NCI-H2171 treated with DMSO at 0.1 percent for 48 hours (cell line): Measurements from ENCODE around the gene ANXA11.
"Not testable (repeated sequence)": the region's sequence is repeated elsewhere in the genome, so short reads cannot be mapped to it uniquely, and the experiment has no call there.

Experiments used
- DNase-seq: peaks from one replicate; lab custom pipeline; 2025; lab: John Stamatoyannopoulos, UW

Gene ANXA11

DNA sequence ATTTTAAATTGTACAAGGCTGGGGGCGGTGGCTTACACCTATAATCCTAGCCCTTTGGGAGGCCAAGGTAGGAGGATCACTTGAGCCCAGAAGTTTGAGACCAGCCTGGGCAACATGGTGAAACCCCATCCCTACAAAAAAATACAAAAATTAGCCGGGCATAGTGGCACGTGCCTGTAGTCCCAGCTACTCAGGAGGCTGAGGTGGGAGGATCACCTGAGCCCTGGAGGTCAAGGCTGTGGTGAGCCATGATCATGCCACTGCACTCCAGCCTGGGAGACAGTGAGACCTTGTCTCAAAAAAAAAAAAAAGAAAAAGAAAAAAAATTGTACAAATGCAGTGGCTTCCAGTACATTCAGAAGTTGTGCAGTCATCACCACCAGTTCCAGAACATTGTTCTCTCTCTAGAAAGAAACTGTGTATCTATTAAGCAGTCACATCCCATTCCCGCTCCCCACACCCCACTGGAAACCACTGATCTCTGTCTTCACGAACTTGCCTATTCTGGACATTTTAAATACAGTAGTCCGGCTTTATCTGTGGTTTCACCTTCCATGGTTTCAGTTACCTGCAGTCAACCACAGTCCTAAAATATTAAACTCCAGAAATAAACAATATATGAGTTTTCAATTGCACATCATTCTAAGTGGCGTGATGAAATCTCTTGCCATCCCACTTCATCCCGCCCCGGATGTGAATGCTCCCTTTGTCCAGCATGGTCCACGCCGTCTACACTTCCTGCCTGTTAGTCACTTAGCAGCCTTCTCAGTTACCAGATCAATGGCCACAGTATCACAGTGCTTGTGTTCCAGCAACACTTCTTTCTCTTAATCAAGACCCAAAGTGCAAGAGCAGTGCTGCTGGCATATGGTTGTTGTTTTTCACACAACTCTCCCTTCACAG lies 59.7 kb downstream of the ANXA11 start:
- not testable (repeated sequence) for DNase-seq

DNA sequence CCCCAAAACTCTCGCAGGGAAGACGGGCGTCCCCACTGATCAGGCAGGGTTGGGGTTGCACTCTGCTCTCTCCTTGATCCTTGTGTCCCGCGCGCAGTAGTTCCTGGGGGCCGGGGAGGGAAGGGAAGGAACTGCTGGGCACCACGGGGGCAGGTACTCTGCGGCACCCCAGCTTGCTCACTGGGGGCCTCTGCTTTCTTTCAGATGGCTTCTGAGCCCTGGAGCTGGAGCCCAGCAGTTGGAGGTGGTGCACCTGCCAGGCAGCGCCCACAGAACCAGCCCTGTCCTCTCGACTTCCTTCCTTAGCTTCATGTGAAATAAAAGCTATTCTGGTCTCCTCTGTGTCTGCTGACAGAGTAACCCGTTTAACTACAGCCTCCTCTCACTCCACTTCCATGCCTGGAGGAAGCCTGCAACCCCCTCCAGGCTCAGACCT lies 60.6 kb downstream of the ANXA11 start:
- DNase-seq, result no peak

DNA sequence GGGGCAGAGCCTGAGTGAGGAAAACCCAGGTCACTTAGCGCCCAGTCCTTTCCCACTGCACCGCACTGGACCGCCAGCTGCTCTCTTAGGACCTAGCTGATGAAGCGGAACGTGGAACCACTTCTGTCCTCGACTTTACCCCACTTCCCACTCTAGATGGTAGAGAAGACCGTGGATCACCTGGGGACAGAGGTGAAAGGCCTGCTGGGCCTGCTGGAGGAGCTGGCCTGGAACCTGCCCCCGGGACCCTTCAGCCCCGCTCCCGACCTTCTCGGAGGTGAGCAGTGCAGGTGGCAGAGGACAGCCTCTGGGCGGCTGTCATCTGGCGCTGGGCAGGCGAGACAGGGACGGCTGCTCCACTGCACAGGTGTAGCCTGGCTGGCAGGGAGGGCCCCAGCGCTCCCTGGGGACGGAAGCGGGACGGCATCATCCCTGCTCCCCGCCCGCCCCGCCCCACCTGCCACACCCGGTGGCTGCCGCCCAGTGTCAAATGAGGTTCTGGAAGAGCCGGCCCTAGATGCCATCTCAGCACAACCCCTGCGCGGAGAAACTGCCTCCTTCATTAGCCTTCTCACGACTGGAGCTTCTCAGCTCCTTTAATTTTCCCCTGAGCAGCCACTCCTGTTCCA lies 61.2 kb downstream of the ANXA11 start:
- peak; percentile 78 for DNase-seq

DNA sequence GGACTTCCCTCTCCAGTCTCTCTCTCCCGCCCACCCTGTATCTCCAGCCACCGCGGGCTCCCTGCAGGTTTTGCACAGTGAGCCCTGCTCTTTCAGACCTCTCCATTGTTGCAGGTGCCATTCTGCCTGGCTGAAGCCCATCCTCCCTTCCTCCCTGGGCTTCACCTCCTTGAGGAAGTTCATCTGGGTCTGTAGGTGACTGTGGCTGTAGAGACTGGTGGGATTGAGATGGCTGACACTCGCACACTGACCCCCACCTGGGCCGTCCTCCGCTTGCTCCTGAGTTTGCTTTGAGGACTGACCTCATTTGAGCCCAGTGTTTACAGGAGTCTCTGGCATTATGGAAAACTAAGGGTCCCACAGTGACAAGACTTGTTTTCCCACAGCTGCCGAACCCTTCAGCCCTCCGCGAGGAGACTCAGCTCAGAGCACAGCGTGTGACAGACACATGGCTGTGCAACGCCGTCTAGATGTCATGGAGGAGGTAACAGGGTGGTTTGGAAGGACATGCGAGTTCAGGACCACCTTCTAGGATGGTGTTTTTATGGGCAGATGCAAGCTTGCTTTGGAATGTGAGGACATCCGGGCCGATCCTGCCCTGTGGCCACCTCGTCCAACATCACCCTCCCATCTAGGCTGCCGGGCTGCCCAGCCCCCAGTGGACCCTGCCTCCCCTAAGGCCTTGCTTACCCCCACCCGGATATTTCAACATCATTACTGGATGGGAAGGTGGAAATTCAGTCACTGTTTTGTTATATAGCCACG lies 63.5 kb downstream of the ANXA11 start:
- DNase-seq, result no peak

DNA sequence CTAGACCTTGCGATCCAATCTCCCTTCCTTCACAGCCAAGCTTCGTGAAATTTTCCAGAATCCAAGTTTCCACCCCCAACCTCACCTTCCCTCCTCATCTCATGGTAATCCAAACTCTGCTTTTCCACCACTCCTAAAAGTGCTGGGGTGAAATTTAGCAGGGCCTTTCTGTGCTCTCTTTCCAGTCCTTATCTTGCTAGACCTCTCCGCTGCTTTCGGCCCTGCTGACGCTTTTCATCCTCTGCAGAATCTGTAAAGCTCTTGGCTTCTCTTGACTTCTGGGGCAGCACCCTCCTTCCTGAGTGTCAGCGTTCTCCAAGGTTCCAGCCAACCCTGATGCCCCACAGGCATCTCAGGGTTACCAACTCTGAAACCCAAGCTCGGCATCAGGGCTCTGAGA lies 65.1 kb downstream of the ANXA11 start:
- no peak for DNase-seq

DNA sequence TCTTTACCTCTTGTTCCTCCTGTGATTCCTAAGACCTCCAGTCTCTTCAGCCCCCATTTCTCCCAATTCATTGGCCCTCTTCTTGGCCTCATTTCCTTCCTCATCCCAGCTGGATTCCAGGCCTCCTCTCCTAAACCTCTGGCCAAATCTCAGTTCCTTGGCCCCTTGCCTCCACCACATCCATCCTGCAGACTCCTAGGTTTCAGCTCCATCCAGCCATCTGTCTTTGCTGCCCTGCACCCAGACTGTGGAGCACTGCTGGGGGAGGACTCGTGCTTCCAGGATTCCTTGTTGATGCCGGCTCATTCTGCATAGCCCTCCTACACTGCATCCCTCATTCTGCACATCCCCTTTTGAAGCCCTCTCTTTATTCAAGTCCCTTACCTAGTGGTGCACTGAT lies 66.1 kb downstream of the ANXA11 start:
- DNase-seq, result no peak

DNA sequence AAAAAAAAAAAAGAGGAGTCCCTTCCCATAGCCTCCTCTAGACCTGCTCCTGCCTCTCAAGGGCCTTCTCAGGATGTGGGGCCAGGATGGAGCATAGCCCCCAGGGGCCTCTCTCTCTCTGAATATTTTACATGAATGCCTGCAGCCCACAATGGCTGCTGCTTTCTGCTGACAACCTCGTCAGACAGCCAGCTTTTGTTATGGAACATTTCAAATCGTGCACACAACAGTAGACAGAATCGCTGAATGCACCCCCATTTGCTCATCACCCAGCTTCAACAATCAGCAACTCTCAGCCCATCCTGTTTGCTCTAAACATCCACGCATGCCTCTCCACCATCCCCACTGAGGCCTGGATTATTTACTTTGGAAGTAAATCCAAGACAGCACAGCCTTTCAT lies 67.4 kb downstream of the ANXA11 start:
- DNase-seq, result no peak

DNA sequence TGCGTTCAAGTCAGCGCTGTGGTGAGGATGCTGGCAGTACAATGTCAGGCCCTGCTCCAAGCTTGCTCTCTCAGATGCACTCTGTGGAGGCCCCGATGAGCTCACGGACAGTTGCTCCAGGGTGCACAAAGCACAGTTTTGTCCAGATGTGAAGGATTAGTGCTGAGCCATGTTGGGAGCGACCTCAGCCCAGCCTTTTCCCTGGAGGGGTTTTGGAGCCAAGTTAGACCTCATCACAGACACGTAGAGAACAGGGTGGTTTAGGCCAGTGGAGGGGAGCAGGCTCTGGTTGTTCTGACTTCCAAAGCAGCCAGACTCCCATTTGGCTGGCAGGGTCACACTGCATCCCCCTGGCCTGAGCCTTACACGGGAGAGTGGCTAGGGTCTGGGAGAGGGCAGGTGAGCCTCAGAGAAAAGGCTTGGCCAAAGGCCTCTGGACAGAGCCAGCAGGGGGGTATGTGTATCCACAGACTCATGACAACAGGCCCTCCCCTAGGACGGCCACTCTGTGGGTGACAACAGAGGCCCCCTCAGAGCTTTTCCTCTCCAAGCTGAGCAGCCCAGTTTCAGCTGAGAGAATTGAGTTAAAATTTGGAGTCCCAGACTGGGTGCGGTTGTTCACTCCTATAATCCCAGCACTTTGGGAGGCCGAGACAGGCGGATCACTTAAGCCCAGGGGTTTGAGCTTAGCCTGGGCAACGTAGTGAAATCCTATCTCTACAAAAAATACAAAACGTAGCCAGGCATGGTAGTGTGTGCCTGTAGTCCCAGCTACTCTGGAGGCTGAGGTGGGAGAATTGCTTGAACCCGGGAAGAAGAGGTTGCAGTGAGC lies 68.1 kb downstream of the ANXA11 start:
- no peak for DNase-seq

DNA sequence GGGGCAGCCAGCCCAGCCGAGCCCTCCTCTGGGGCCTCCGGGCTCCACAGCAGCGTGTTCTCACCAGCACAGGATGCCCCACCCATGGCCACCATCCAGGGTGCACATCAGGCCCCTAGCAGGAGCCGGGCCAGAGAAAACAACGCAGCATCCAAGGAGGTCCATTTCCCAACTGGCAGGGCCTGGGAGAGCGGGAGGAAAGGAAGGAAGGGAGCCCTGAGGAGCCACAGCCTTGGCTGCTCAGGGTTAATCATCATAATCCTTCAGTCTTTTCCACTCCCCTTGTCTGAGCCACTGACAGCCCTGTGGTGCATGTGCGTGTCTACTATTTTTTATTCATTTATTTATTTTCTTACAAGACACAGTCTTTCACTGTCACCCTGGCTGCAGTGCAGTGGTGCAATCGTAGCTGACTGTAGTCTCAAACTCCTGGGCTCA lies 69.2 kb downstream of the ANXA11 start:
- no peak for DNase-seq

DNA sequence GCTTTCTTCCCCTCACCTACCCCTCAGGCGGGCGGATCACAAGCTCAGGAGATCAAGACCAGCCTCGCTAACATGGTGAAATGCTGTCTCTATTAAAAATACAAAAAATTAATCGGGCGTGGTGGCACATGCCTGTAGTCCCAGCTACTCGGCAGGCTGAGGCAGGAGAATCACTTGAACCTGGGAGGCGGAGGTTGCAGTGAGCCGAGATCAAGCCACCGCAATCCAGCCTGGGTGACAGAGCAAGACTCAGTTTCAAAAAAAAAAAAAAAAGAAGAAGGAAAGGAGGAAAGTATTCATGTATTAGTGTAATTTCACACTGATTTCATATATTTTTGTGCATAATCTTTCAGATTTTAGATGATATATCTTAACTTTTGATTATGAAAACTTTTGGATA lies 71.7 kb downstream of the ANXA11 start:
- DNase-seq, result not testable (repeated sequence)

DNA sequence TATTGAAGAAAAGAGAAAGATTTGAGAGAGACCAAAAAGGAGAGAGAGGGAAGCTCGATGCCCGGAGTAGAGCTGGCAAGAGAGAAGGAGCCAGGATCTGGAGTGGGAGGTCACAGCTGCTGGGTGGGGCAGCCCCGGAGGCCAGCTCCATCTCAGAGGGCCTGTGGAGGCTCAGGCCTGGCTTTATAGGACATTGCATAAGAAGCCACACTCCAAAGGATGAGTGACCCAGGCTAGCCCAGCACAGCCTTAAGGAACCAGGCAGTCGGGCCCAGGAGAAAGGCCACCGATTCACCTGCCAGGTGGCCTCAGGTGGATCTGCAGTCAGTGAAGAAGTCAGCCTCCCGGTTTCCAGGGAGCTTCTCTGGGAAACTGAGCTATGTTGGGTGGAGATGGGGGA lies 72.1 kb downstream of the ANXA11 start:
- no peak for DNase-seq

DNA sequence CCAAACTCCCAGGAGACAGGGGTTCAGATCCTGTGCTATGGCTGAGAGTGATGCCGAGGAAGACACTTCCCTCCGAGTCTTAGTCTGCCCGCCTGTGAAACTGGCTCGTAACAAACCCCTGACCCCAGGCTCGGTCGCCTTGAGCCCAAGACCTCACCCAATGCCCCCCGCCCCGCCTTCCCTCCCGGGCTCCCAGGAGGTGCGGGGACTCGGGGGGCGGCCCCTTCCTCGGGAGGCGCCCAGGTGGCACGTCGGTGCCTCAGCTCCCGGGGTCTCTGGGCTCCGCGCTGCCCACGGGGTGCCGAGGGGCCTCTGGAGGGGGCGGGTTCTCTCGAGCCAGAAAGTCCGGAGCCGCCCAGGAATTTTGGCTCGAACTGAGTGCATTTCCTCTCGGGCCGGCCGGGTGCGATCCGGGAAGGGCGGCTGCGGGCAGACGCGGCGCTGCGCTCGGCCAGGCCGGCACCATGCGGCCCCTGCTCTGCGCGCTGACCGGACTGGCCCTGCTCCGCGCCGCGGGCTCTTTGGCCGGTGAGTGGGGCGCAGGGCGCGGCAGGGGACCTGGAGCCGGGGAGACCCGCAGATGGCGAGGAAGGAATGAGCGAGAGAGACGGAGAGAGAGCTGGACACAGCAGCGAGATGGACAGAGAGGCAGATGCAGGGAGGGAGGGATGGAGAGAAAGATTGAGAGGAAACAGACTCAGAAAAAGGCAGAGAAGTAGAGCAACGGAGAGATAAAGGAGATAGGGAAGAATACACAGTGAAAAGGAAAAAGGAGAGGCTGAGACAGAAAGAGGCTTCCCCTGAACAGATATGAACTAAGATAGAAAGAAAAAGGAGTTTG lies 72.8 kb downstream of the ANXA11 start, which contains the start of gene PLAC9:
TSS of gene PLAC9 (plus strand) at position 432 of the 841 bp plus-strand sequence. CDS start at position 465, 33 bp downstream.
- no peak for DNase-seq

DNA sequence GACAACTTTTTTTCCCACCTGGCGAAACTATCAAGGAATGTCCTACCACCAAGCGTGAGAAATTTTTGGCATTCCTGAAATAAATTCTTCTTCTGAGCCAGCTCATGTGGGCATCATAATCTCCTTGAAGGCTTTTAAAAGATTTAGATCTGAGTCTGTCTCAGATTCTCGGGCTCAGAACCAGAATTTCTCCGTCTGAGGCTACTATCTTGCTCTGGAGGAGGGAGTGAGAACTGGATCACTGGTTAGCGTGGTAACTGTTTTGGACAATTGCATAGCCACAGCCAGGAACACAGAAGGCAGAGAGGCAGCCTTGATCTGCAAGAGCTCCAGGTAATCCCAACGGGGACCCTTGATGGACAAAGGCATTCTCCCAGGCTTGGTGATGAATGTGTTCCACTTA lies 73.8 kb downstream of the ANXA11 start:
- DNase-seq, result no peak

DNA sequence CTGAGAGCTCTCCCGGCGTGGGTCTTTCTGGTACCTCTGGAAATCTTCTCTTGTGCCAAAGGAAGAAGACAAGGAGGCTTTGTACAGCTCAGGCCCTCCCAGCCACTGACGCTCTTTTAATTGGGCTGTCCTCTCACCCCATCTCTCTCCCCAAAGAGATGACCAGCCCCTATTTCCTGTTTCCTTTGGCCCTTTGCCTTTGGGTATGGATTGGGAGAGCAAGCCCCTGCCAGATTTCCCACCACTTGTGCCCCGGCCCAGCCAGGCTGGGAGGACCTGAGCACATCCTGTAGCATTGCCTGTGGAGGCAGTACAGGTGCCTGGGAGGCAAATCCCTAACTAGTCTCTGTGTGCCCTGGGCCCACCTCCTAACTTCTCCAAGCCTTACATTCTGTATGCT lies 78.5 kb downstream of the ANXA11 start:
- no peak for DNase-seq

DNA sequence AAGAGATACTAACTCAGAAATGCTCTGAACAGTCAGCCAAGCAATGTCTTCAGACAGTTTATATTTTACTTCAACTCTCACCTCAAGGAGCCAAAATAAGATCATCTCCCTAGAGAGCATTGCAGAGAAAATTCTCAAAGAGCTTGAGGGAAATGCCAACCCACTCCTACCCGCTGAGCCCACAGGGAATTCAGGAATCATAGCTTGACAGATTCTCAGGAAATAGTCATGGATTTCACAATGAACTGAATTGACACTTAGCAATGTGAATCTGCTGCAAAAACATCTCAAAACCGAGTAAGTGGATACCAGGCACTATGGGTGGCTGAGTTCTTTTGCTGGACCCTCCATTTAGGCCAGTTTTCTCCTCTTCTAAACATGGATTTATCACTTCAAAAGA lies 82.6 kb downstream of the ANXA11 start:
- DNase-seq, result no peak

DNA sequence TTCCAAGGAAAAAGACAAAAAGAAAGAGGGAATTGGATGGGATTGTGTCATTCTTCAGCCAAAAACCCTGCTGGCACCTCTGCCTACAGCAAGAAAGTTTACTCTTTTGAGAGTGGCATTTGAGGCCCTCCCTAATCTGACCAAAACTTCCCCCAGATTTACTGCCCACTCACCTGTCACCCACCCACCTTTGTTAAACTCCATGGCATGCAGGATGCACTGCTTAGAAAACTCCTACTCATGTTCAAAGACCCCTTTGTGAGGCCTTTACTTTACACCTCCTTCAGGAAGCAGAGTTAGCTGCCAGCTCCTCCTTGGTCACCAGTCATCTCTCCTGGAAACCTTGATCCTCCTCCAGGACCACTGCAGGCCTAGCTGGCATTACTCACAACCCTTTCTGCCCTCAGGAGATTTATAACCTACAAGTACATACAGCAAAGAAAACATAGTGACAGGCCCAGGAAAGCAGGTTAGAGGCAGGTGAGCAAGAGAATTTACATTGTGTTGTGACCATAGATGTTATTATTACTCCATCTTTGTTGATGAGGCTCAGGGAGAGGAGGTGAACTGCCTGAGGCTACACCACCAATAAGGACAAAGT lies 83.1 kb downstream of the ANXA11 start:
- no peak for DNase-seq

DNA sequence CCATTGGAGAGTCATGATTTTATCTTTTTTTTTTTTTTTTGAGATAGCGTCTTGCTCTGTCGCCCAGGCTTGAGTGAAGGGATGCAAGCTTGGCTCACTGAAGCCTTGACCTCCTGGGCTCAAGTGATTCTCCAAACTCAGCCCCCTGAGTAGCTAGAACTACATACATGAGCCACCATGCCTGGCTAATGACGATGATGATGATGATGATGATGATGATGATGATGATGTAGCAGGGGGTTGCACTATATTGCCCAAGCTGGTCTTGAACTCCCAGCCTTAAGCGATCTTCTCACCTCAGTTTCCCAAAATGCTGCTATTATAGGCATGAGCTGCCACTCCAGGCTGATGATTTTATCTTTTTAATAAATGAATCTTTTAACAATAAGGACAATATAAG lies 86.7 kb downstream of the ANXA11 start:
- DNase-seq, result no peak

DNA sequence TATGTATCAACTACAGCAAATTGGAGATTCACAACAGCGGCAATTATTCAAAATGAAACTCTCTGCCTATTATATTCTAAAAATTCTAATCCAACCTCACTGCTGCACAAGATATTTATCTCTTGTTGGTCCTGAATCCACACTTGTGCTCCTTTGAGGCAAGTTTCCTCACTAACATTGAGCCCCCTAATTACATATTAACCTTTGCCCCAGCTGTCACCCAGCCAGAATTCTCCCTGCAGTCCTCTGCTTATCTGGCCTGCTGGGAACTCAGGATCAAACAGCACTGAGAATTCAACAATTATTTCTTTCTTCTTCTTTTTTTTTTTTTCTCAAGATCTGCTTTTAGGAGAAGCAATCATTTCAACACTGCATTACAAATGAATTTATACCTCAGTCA lies 94.4 kb downstream of the ANXA11 start:
- peak; percentile 11 for DNase-seq

DNA sequence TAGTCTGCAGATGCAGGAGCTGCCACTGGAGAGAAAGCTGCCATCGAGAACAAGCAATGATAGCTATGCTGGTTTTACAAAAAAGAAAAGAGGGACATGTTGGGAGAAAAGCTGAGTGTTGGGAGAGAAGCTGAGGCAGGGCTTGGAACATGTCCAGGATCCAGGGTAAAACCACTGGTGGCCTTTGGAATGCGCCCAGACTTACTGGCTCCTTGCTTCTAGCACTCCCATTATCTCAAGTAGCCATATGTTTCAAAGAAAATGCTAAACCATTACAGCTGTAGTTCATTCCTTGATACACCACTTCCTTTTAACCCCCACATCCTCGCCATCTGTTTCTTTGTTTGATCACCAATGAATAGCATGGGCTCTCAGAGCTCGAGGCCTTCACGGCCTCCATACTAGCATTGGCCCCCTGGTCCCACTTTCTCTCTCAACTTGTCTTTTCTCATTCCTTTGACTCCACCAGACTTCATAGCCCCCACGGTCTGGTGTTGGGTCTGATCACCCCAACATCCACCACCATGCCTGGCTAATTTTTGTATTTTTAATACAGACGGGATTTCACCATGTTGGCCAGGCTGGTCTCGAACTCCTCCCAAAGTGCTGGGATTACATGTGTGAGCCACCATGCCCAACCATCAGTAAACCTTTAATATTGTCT lies 96.6 kb downstream of the ANXA11 start:
- peak; percentile 78 for DNase-seq
